GM19455 (cell line): ENCODE measurements around the gene TIMM17B.

Source experiments
- ATAC-seq: cut with Tn5 transposase; IDR thresholded peaks from one replicate; pipeline ENCODE4 v1.9.1; 2021; ENCODE audit not compliant: unreplicated experiment

Gene TIMM17B

DNA sequence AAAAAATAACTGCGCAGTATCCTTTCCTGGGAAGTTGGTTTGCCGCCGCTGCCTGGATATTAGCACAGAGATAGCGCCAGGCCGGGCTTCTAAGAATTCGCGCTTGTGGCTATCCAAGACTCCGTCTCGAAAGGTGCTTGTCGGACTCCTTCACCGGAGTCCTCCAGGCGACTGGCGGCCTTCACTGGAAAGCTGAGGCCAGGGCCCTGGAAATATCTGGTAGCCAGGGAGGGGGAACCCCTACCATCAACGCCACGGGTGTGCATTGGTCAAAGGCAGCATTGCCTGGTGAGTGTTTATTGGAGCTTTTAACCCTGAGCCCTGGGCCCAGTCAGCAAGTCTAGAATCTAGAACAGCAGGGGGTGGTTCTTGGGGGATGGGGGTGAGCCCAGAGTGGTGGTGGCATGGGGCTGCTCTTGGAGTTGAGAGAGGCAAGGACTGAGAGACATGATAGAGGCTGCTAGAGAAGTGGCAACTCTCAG is 21.8 kb upstream of the TIMM17B start:
- no peak for ATAC-seq

DNA sequence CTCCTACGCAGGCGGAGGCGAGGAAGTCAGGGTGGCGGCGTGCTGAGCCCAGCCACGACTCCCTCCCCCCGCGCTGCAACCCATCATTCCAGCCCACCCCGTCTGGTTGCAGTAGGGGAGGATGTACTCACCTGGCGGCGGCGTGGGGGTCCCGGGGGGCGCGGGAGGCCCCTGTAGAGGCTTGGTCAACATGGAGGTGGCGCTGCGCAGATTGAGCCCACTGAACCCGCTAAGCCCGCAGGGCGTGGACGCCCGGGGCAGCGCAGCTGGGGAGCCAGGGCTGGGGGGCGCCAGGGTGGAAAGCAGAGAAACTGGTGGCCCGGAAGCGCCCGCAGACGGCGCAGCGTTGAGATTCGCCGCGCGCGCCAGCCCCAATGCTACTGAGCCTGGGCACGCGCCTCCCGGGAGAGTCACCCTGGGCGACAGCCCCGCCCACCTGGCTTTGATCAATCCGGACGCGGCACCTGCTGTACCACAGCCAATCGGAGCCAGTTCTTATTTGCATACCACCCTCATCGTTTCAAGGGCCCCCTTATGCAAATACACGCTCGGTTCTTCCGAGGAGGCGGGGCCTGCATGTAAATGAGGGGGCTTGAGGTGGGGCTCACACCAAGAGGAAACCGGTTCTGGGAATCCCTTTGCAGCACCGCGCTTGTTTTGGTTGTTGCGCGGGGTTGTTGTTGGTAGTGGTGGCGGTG is 21.2 kb upstream of the TIMM17B start, which contains the start of gene PIM2:
Gene PIM2, minus strand, starts transcription at position 382 of the 698 bp plus-strand sequence. Its CDS starts 190 bp downstream, at position 192.
- ATAC-seq: peak; percentile 75

DNA sequence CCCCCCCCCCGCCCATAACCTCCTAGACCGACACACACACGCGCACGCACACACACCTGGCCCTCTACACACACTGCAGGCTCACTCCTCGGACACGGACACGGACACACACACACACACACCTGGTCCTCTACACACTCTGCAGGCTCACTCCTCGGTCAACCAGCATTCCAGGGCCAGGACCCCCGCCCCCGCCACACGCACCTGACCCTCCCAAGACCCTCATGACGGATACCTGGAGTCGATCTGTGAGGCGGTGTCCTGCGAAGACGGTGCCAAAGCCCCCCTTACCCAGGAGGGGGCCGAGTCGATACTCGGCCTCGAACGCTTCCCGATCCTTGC is 20.7 kb upstream of the TIMM17B start:
- ATAC-seq: no peak

DNA sequence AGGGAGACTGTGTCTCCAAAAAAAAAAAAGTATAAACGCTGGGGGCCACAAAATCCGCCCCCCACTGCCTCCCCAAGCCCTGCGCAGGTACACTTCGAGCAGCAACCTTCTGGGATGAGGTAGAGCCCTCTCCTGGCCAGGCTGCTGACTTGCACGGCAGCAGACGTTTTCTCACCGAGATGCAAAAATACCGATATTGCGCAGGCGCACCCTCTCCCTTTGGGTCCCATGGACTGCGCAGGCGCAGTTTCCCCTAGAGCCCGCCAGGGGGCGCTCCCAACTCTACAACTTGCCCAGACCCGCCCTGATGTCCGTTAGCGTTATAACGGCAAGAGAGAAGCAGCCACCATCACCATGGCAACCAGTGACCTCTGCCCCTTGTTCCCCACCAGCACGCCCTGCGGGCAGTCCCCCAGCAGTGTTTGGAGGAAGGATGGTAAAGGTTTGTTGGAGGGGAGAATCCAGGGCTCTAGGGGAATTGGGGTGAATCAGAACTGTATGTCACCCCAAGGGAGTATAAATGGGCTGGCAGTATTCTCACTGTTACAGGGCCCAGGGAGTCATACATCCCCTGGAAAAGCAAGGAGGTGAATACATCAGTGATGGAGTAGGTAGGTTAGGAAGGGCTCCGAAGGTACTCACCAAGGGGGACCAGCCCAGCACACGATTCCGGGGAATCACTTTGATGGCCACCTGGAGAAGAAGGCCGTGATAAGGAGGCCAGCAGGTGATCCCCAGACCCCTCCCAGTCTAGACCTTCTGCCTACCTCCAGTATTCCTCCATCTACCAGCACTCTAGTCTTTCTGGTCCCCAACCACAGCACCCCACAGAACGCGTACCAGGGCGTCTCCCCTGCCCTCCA is 19.8 kb upstream of the TIMM17B start:
- peak; percentile 40 for ATAC-seq

DNA sequence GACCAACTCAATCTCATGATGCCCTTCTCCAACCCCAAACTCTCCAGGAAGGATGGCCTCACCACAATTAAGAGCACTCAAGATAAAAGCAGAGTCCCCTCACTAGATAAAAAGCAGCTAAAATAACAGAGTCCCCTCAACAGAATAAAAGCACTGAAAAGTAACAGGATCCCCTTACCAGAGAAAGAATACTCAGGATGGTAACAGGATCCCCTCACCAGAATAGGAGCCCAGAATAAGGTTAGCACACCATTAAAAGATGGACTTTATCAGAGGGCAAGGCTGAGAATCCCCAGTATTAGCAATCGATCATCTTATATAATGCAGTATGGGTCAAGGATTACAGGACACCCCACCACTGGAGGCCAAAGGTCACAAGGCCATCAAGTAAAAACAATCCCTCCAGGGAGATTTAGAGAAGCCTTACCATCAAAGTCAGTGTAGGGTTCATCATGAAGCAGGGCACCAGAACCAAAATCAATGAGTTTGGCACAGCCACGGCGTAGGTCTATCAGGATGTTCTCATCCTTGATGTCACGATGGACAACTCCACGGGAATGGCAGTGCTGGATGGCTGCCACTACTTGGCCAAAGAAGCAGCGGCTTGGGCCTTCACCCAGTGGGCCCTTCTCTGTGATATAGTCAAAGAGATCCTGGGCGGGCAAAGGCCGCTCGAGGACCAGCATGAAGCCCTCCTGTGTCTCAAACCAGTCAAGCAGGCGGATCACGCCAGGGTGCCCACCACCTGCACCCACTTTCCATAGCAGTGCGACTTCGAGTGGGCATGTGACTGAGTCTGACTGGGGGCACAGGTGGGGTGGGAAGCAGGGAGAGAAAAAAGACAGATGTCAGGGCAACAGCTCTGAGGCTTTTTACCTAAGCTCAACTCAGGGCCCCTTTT is 17.3 kb upstream of the TIMM17B start:
- ATAC-seq: no peak

DNA sequence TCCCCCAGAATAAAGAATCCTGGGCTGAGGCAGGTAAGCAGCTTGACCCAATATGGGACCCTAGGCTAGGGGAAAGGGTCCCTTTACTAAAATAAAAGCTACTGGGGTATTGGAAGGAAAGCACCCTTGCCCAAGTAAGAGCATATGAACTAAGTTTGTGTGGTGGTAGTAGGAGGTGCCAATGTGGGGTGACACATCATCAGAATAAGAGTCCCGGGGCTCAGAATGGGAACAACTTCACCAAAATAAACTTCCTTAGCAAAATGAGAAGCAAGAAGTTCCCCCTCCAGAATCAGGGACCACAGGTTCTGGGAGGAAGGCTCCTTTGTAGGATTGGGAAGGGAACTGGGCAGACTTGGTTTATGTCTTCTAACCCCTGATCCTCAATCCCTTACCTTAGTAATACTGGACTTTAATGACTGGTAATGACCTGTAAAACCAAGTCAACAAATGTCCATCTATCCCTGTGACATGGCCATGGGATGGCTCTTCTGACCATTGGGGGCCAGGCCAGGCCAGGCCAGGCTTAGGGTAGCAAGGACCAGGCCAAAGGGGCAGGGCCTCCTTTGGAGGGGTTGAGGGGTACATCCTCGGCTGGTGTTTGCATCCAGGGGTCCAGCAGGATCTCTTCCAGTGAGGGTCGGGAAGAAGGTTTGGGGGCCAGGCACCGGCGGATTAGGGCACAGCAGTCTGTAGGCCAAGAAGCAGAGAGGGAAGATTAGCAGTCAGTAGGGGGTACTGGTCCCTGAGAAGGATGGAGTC is 16.2 kb upstream of the TIMM17B start:
- no peak for ATAC-seq

DNA sequence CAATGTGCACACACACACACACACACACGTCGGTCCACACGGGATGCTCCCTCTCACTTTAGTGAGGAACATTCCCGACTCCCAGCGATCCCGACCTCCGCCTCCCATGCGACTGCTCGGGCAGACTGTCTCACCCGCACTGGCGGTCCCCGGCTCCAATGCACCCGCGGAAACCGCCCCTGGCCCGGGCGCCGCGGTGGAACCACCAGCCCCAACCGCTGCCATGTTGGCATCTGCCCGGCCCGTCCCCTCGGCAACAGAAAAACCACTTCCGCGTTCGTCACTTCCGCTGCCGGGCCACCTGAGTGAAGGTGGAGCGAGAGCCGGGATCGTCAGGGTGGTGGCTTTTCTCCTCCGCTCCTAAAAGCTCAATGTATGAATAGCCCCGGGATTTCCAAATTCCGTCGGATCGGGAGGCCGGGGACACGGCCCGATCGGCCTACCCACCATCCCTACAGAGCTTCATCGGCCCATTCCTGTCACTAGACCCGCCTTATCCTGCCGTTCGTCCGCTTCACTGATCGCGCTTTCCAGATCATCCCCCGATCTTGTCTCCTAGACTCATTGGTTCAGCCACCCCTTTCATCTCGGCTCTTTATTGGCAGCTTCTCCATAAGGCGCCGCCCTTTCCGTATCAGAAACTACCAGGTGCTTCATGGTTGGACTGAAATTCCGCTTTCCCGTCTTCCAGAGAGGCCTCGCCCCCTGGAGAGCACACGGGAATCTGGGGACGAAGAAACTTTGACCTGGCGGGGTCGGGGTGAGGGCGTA is 14.0 kb upstream of the TIMM17B start, which contains the start of gene SLC35A2:
Gene SLC35A2, minus strand, starts transcription at position 235 of the 771 bp plus-strand sequence. Its CDS starts 10 bp downstream, at position 225.
- ATAC-seq: peak; percentile 66

DNA sequence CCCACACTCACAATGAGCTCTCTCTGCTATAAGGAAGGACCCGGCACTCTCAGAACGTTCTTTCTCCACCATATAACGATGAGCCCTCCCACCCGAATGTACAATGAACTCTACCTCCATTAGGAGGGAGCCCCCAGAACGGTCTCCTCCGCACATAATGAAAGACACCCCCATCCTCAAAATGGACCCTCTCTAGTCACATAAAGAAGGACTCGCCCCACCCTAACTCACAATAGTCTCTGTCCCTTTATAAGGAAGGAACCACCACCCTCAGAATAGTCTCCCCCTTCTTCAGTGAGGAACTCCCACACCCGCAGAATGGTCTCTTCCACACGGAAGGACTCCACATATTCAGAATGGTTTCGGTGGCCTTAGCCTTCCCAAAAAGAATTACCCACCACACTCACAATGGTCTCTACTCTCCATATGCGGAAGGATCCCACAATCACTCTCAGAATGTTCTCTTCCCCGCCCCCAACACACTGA is 13.4 kb upstream of the TIMM17B start:
- ATAC-seq: no peak

DNA sequence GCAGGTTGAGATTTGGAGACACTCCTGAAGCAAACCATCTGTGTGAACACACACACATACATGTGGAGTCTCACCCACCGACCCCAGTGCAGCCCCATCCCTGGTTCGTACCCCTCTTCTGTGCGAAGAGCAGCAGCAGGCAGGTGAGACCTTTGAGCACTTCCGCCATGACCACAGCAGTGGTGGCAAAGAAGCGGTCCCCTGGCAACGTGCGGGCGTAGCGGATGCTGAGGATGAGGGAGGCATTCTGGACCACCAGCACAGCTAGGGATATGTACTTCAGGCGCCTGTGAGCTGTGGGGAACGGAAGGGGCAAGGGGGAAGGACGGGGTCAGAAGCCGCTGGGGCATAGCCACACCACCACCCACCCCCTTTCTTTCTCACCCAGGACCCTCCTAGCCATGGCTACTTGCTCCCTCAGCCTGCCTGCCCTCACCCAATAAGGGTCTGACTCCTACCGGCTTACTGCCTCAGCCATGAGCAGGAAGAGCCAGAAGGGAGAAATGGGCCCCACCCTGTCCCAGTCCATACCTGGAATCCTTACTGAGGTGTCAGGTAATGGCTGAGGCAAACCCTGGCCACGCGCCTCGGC is 12.2 kb upstream of the TIMM17B start:
- no peak for ATAC-seq

DNA sequence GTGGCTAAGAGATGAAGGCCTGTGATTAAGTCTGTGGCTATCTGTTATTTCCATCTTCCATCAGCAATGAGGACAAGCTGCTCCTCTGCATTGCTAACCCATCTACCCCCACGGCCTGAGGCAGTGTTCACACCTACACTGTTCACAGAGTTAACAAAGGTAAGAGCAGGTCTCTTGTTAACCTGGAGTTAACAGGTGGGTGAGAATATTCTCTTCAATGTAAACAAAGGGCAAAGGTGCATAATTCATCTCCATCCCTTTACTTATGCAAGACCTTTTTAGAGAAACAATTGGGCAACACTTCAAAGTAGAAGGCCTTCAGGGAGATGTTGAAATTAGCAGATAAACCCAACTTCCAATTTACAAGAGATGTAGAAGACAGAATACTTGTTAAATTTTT is 11.0 kb upstream of the TIMM17B start:
- no peak for ATAC-seq

DNA sequence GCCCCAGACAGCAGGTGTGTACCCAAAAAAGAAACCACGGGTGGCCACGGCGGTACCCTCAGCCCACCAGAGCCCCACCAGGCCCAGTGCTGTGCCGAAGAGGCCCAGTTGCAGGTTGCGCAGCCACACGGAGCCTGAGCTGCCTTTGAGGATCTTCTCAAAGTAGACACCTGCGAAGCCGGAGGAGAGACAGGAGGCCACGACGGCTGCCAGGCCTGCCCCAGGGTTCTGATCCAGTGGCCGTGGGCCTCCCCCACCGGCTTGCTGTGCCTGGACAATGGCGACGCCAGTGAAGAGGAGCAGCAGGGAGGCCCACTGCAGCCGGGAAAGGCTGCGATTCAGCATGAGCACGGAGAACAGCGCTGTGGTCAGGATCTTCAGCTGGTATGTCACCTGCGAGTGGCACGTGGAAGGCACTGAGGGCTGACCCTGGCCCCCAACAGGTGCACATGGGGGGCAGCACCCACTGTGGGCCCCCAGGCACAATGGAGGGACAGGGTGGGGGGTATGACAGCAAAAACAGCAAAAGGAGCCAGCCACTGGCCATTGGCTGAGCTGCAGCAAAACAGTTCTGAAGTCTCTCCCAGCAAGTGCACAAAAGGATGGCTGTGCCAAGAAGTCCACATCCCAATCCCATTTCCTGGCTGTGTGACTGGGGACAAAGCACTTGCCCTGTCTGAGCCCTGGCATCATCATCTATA is 7.7 kb upstream of the TIMM17B start:
- no peak for ATAC-seq

DNA sequence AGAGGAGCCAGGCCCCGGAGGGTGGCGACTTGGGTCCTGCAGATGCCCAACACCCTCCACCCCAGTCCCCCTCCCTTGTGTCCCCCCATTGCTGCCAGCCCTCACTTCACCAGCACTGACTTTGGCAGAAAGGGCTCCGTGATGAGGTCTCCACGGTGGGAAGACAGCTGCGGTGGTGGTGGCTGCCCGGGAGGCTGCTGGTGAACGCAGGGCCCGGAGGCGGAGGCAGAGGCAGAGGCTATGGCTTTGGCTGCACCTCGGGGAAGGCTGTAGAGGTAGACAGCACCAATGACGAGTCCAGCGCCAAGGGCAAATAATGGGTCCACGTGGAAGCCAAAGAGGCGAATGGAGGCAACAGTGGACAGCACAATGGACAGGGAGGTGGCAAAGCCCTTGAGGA is 7.1 kb upstream of the TIMM17B start:
- no peak for ATAC-seq

DNA sequence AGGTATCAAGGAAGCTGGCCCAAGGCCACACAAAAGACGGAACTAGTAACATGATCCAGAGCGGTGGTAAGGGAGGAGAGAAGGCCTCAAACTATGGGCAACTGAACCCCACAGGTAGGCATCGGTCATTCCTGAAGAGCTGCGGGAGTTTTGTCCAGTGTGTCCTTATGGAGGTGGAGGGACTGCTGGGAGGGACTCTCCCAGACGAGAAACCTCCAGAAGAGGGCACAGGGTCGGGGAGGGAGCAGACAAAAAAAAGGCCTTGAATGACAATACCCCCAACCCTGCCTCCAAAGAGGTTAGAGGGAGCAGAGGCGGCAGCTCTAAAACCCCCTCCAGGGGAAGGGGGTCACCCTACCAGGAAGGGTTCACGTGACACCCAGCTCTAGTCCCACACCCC is 6.6 kb upstream of the TIMM17B start:
- no peak for ATAC-seq

DNA sequence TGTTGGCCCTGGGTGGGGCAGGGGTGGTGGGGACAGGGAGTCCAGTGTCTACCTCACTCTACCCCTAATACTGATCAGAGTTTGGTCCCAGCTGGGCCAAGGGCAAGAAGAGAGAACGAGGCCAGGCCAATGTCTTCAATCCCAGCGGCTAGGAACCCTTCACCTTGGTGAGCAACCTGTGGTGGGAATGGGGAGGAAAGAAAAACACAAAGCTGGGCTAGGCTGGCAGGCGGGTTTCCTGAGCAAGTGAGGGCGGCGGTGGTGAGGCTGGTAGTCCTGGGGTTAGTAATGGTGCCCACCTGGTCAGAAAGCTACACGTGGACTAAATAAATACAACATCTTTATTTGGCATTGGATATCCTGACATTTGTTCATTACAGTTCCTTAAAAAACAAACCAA is 5.7 kb upstream of the TIMM17B start:
- ATAC-seq: no peak

DNA sequence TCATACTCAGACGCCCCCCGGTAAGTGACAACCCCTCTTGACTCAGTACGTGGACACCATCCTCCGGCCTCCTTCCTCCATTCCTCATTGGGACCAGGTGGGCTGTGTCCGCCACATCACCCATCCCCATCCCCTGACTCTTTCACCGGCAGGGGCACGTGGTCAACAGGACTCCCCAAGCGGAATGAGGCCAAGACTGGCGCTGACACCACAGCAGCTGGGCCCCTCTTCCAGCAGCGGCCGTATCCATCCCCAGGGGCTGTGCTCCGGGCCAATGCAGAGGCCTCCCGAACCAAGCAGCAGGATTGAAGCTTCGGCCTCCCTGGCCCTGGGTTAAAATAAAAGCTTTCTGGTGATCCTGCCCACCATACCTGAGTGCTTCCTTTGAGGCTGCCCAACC is 5.2 kb upstream of the TIMM17B start:
- ATAC-seq: no peak

DNA sequence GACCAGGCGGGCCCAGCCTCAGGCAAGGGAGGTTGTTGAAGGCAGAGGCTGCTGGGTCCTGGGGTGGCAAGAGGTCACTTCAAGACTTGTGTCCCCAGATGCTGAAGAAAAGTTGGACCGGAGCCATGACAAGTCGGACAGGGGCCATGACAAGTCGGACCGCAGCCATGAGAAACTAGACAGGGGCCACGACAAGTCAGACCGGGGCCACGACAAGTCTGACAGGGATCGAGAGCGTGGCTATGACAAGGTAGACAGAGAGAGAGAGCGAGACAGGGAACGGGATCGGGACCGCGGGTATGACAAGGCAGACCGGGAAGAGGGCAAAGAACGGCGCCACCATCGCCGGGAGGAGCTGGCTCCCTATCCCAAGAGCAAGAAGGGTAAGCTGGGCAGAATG is 4.6 kb upstream of the TIMM17B start:
- no peak for ATAC-seq

DNA sequence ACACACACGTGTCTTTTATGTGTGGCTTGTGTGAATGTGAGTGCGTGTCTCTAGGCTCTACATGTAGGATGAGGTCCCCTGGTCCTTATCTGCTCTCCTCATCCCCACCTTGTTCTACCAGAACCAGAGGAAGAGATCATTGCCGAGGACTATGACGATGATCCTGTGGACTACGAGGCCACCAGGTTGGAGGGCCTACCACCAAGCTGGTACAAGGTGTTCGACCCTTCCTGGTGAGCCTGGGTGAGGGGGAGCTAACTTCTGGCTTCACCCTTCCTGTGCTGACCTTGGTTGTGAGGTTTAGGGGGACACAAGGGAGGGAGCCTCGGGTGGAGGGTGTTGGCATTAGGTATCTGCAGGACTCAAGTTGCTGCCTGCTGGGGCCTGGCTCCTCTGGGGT is 3.5 kb upstream of the TIMM17B start:
- ATAC-seq: no peak

DNA sequence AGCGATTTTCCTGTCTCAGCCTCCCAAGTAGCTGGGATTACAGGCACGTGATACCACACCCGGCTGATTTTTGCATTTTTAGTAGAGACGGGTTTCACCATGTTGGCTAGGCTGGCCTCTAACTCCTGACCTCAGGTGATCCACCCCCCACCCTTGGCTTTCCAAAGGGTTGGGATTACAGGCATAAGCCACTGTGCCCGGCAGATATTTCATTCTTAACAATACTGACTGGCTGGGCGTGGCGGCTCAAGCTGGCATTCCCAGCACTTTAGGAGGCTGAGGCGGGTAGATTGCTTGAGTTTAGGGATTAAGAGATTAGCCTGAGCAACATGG is 1.5 kb upstream of the TIMM17B start:
- no peak for ATAC-seq
